GM06990 (cell line): ENCODE measurements around the gene PTTG1IP.

Experiments used
- DNase-seq: peaks from one replicate; pipeline ENCODE4 v3.0.0-alpha.2; 2011; ENCODE audit not compliant: insufficient read length; ENCODE audit errors: extremely low read depth
- H3K27me3 ChIP-seq: replicated peaks from 2 replicates; pipeline ENCODE4 v1.6.0; 2011; ENCODE audit warnings: low read length; ENCODE audit not compliant: control insufficient read depth, insufficient read depth
- H3K36me3 ChIP-seq: 2 replicates; pipeline ENCODE4 v1.5.1; 2011; ENCODE audit warnings: low read length; ENCODE audit not compliant: control insufficient read depth, insufficient read depth
- H3K4me3 ChIP-seq: replicated peaks from 2 replicates; pipeline ENCODE4 v1.5.1; 2011; ENCODE audit warnings: low read depth, mild to moderate bottlenecking, control low read depth, low read length
- CTCF ChIP-seq: IDR thresholded peaks from 2 replicates; pipeline ENCODE4 v1.5.1; 2011; ENCODE audit warnings: low read length, control low read depth, mild to moderate bottlenecking, inconsistent platforms; ENCODE audit not compliant: insufficient read depth, poor library complexity, severe bottlenecking

PTTG1IP gene

GRCh38 chr21:44873356-44874239 is at the start of gene PTTG1IP:
Gene PTTG1IP, minus strand, starts transcription at chr21:44873690. Its CDS starts 74 bp downstream, at chr21:44873616.
- Histone ChIP-seq H3K36me3 (no peaks in the 10 kb centered on the region; the same call in 1 of the 2 replicates), H3K27me3 (no peaks in the 10 kb centered on the region), H3K4me3 (peak within 1 kb of the TSS; percentile 79)
- peak; percentile 99 for DNase-seq
- no peak for TF ChIP-seq CTCF

DNA sequence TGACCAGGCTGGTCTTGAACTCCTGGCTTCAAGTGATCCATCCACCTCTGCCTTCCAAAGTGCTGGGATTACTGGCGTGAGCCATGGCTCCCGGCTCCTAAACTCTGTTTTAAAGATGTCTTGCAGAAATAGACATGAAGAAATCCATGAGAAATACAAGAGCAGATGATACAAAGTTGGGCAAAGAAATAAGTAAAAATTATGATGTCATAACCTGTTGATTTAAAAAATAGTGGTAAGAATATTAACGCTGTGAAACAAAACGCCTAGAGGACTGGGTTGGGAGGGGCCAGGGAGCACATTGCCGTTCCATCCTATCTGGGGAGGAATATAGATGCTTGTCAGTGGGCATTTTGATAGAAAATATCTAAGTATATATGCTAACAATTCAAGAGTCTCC is 48.4 kb upstream of the PTTG1IP start:
- TF ChIP-seq CTCF: no peak
- Histone ChIP-seq H3K4me3 (peak overlapping the region; percentile 71), H3K27me3 (no peaks in the 10 kb centered on the region), H3K36me3 (peaks cover 3% of the 10 kb centered on the region; the same call in 1 of the 2 replicates)
- DNase-seq: no peak

DNA sequence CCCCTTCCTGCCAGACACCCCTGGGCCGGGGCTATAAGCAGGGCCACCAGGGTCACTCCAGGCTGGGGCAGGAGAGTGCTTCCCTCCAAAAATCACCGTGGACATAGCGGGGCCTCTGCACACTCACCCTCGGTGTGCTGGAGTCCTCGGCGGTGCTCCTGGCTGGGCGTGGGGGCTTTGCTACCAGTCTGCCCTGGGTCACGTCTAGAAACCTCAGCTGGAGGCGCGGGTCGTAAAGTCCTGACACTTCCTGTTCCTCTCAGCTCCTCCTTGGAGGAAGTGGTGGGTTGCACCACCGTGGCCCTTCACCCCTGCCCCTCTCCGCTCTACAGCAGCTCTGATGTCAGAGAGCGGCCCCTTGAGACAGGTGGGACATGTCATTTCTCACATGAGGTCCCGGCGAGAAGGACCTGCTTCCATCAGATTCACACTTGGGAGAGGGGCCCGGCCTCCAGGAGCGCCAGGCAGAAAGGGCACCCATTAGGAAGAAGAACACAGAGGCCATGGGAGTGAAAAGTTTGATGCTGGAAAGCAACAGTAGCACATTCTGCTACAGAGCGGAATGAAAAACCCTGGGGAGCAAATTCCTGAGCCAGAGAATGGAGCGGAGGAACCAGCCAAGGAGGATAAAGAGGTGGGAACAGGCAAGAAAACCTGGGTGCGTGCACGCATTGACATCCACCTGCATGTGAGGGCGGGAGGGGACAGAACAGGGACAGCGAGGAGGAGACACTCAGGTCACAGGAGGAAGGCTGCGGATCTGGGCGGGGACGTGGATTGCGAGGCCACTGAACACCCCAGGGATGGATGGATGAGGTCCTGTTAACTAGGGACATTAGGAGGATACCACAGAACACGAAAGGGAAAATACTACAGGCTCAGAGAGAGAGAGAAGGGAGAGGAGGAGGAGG is 47.5 kb upstream of the PTTG1IP start, which contains the start of gene ITGB2:
TSS of gene ITGB2 (minus strand) at position 206 of the 911 bp plus-strand sequence. CDS start 10,117 bp downstream, outside the sequence.
- peak within 1 kb of the TSS; percentile 71 for H3K4me3 ChIP-seq
- no peak for TF ChIP-seq CTCF
- H3K36me3 ChIP-seq: peaks cover 3% of the 10 kb centered on the region; the same call in 1 of the 2 replicates
- H3K27me3 ChIP-seq: no peaks in the 10 kb centered on the region
- peak; percentile 72 for DNase-seq

DNA sequence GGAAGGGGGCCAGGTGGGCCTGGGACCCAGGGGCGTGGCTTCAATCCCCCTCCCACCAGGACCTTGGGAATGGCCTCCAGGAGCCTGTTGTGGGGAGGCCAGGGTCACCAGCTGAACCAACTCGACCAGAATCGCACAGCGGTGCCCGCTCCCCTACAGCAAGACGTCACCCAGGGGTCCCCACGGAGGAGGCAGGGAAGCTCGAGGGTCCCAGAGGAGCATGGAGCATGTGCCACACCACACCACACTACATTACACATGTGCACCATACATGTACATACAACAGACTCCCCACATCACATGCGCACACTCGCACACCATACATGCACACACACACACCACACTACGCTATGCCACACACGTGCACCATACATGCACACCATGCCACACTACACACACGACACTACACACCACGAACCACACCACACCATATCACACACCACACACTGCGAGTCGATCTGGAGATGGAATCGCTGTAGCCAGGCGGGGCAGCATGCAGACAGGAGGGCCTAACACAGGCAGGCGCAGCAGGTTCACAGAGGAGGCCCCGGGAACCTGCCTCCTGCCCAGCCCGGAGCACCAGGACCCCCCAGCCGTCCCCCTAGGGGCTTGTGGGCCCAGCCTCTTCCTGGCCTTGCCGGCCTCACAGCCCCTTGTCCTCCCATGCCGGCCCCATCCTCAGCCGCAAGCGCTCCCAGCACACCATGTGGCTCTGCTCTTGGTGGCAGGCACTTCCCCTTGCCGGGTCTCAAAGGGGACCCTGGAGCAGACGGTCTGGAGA is 46.6 kb upstream of the PTTG1IP start:
- H3K4me3 ChIP-seq: peak overlapping the region; percentile 71
- no peak for TF ChIP-seq CTCF
- no peak for DNase-seq
- H3K36me3 ChIP-seq: peaks cover 3% of the 10 kb centered on the region; the same call in 1 of the 2 replicates
- H3K27me3 ChIP-seq: no peaks in the 10 kb centered on the region

DNA sequence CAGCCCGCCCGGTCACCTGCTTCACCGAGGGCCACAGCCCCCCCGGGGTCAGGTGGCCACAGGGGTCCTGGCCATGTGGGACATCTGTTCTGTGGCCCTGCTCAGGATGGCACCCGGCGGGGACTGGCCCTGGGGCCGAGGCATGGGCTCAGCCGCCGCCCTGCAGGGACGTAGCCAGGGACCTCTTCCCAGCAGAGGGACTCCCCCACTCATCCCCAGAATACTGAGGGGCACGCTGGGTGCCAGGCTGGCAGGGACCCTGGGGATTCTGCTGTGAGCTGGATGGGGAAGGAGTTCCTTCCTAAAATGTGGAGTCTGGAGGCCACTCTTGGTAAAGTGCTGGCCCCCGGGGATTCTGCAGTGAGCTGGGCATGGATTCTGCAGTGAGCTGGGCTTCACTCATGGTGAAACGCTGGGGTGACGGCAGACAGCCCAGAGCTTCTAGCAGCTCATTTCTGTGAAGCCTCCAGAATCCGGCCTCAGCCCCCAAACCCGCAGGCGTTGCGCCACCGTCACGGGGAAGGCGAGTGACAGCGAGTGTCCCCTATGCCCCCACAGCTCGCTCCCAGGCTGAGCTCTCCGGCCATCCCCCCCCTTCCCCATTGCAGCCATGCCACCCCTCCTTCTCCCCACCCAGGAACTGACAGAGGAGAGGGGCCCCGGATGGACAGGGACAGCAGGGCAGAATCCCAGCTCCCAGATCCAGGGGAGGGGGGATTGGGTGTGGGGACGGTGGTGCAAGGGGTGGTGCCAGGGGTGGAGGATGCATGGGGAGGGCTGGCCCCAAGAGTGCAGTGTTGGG is 45.8 kb upstream of the PTTG1IP start:
- TF ChIP-seq CTCF: no peak
- no peaks in the 10 kb centered on the region for H3K27me3 ChIP-seq
- peak overlapping the region; percentile 71 for H3K4me3 ChIP-seq
- peaks cover 3% of the 10 kb centered on the region; the same call in 1 of the 2 replicates for H3K36me3 ChIP-seq
- DNase-seq: no peak
